SU-DHL-6 (cell line): ENCODE data around the gene BTBD9.

Source experiments
- EZH2phosphoT487 ChIP-seq: fragments of 200-600 bp; sonication (generic), shearing (Covaris generic); conservative IDR thresholded peaks from 2 replicates; pipeline ENCODE4 v1.6.1; 2018; ENCODE audit warnings: mild to moderate bottlenecking, antibody characterized with exemption, low read length, moderate library complexity, mixed read lengths
- TF ChIP-seq, protein P1 (sequence below): fragments of 200-600 bp; sonication (generic); IDR thresholded peaks from one replicate; pipeline ENCODE4 v1.5.1; 2017; ENCODE audit warnings: antibody characterized with exemption, mild to moderate bottlenecking, low read length, moderate library complexity; ENCODE audit not compliant: insufficient read depth, poor library complexity, severe bottlenecking

DNA sequence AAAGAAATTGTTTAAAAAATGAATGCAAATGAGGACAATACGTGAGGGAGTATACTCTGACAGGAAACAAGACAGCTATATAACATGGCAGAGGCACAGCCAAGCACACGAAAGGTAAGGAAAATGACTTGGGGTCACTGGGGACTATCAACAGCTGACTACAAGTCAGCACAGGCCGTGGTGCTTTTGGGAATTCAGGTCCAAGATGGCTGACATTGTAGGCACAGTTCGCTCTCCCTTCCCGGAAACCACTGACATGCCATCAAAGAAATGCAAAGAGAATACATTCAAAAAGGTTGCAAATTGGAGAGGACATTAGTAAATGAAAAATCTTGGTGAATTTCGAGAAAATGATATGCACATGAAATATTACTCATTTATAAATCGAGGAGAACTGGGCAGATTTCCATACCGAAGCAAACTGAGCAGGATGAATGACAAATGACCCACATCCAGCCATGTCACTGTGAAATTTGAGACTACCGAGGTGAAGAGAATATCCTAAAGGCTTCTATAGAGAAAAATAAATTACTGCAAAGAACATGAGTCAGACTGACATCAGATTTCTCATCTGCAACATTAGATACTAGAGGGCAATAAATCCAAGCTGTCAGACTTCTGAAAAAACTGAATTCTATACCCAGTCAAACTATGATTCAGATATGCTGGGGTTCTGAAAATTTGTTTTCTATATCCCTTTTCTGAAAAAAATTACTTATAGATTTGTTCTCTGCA, 391.1 kb downstream of the BTBD9 start:
- TF ChIP-seq, protein P1, sequence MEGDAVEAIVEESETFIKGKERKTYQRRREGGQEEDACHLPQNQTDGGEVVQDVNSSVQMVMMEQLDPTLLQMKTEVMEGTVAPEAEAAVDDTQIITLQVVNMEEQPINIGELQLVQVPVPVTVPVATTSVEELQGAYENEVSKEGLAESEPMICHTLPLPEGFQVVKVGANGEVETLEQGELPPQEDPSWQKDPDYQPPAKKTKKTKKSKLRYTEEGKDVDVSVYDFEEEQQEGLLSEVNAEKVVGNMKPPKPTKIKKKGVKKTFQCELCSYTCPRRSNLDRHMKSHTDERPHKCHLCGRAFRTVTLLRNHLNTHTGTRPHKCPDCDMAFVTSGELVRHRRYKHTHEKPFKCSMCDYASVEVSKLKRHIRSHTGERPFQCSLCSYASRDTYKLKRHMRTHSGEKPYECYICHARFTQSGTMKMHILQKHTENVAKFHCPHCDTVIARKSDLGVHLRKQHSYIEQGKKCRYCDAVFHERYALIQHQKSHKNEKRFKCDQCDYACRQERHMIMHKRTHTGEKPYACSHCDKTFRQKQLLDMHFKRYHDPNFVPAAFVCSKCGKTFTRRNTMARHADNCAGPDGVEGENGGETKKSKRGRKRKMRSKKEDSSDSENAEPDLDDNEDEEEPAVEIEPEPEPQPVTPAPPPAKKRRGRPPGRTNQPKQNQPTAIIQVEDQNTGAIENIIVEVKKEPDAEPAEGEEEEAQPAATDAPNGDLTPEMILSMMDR: no peak
- no peak for TF ChIP-seq EZH2phosphoT487
